ENCODE results near the gene RBM6. TPM values are rescaled to one million over a fixed set of nuclear protein-coding genes. Genes with fewer than 3 reads are reported as not detected.

Gene RBM6
- total RNA-seq, 1 experiment from 2014 or later, result 69.6 TPM

- Mint-ChIP-seq H3K4me1 (ENCODE audit: low read depth, unreplicated experiment) (no peaks in the 10 kb centered on the region), H3K4me3 (ENCODE audit: low read depth, unreplicated experiment) (no peak overlapping the region), H3K36me3 (ENCODE audit: insufficient read depth, unreplicated experiment) (peaks cover 6% of the 10 kb centered on the region), H3K27ac (ENCODE audit: unreplicated experiment) (no peak overlapping the region), H3K27me3 (ENCODE audit: unreplicated experiment) (no peaks in the 10 kb centered on the region), H3K9me3 (ENCODE audit: low read depth, unreplicated experiment) (no peaks in the 10 kb centered on the region)
- CTCF ChIA-PET, result no interaction called here
- no peak for DNase-seq
- intact Hi-C loops (cut with micrococcal nuclease; ENCODE audit: unreplicated experiment), result no loop called here
- no peak for TF ChIP-seq CTCF (IDR thresholded peaks at IDR 0.05; ENCODE audit: unreplicated experiment)
- BruUV-seq (replicated peaks), result no TSS peak
Measured at GRCh38 chr3:49994476-49994875, 54.5 kb downstream of the RBM6 start.

GRCh38 chr3:49996016-49996415 is 56.1 kb downstream of the RBM6 start:
- Mint-ChIP-seq H3K27ac (ENCODE audit: unreplicated experiment) (no peak overlapping the region), H3K27me3 (ENCODE audit: unreplicated experiment) (no peaks in the 10 kb centered on the region), H3K4me3 (ENCODE audit: low read depth, unreplicated experiment) (no peak overlapping the region), H3K4me1 (ENCODE audit: low read depth, unreplicated experiment) (no peaks in the 10 kb centered on the region), H3K9me3 (ENCODE audit: low read depth, unreplicated experiment) (no peaks in the 10 kb centered on the region), H3K36me3 (ENCODE audit: insufficient read depth, unreplicated experiment) (peaks cover 11% of the 10 kb centered on the region)
- TF ChIP-seq CTCF (IDR thresholded peaks at IDR 0.05; ENCODE audit: unreplicated experiment), result no peak
- intact Hi-C loops (cut with micrococcal nuclease; ENCODE audit: unreplicated experiment), result no loop called here
- CTCF ChIA-PET, result no interaction called here
- BruUV-seq (replicated peaks), result no TSS peak
- DNase-seq, result no peak

- Mint-ChIP-seq H3K4me3 (ENCODE audit: low read depth, unreplicated experiment) (no peak overlapping the region), H3K27ac (ENCODE audit: unreplicated experiment) (no peak overlapping the region), H3K36me3 (ENCODE audit: insufficient read depth, unreplicated experiment) (peaks cover 11% of the 10 kb centered on the region), H3K4me1 (ENCODE audit: low read depth, unreplicated experiment) (no peaks in the 10 kb centered on the region), H3K27me3 (ENCODE audit: unreplicated experiment) (no peaks in the 10 kb centered on the region), H3K9me3 (ENCODE audit: low read depth, unreplicated experiment) (no peaks in the 10 kb centered on the region)
- intact Hi-C loops (cut with micrococcal nuclease; ENCODE audit: unreplicated experiment), result no loop called here
- DNase-seq, result no peak
- no TSS peak for BruUV-seq (replicated peaks)
- CTCF ChIA-PET, result no interaction called here
- TF ChIP-seq CTCF (IDR thresholded peaks at IDR 0.05; ENCODE audit: unreplicated experiment), result no peak
Measured at GRCh38 chr3:49997862-49998261, 57.9 kb downstream of the RBM6 start.

DNA sequence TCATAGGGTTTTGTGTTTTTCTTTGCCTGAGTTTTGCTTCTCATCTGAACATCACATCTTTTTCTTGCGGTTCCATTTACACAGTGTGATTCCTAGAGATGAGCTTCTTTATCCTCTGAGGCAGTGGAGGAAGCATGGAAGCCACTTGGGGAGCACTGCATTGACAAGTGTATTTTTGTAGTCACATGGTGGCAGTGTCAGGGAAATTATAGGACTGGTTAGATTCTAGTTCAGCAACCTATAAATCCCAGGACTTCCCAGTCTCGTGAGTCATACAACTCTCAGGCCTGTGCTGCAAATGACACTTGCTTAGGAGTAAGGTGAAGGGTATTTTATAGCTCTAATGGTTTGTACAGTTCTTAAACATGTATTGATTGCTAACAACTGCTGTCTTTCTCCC is 58.4 kb downstream of the RBM6 start:
- intact Hi-C loops (cut with micrococcal nuclease; ENCODE audit: unreplicated experiment), result no loop called here
- peaks cover 11% of the 10 kb centered on the region for H3K36me3 Mint-ChIP-seq (ENCODE audit: insufficient read depth, unreplicated experiment)
- no peak for TF ChIP-seq CTCF (IDR thresholded peaks at IDR 0.05; ENCODE audit: unreplicated experiment)
- no peak overlapping the region for H3K27ac Mint-ChIP-seq (ENCODE audit: unreplicated experiment)
- no peaks in the 10 kb centered on the region for H3K4me1 Mint-ChIP-seq (ENCODE audit: low read depth, unreplicated experiment)
- no peak overlapping the region for H3K4me3 Mint-ChIP-seq (ENCODE audit: low read depth, unreplicated experiment)
- no TSS peak for BruUV-seq (replicated peaks)
- no peaks in the 10 kb centered on the region for H3K27me3 Mint-ChIP-seq (ENCODE audit: unreplicated experiment)
- DNase-seq, result no peak
- CTCF ChIA-PET, result no interaction called here
- no peaks in the 10 kb centered on the region for H3K9me3 Mint-ChIP-seq (ENCODE audit: low read depth, unreplicated experiment)

DNA sequence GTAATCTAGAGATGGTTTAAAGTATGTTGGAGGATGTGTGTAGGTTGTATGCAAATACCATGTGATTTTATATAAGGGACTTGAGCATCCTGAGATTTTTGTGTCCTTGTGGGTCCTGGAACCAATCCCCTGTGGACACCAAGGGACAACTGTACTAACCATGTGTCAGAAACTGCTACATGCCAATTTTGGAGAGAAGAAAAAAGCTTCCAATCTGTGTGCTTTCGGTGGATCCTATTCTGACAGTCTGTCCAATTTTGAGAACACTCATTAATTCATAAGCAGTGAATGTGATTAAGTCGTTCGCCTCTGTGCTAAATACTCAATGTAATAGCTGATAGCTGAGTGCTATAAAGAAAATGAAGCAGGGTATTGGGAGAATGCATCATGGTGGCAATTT is 61.6 kb downstream of the RBM6 start:
- TF ChIP-seq CTCF (IDR thresholded peaks at IDR 0.05; ENCODE audit: unreplicated experiment), result no peak
- Mint-ChIP-seq H3K4me1 (ENCODE audit: low read depth, unreplicated experiment) (no peaks in the 10 kb centered on the region), H3K27me3 (ENCODE audit: unreplicated experiment) (no peaks in the 10 kb centered on the region), H3K9me3 (ENCODE audit: low read depth, unreplicated experiment) (no peaks in the 10 kb centered on the region), H3K4me3 (ENCODE audit: low read depth, unreplicated experiment) (no peak overlapping the region), H3K36me3 (ENCODE audit: insufficient read depth, unreplicated experiment) (peaks cover 11% of the 10 kb centered on the region), H3K27ac (ENCODE audit: unreplicated experiment) (no peak overlapping the region)
- intact Hi-C loops (cut with micrococcal nuclease; ENCODE audit: unreplicated experiment), result no loop called here
- CTCF ChIA-PET, result no interaction called here
- no peak for DNase-seq
- BruUV-seq (replicated peaks), result no TSS peak
